Mononuclear cell (primary cell): ENCODE measurements around the gene AKR1B1. TPM values are rescaled to one million over a fixed set of nuclear protein-coding genes. Genes with fewer than 3 reads are reported as not detected.
"Not testable (repeated sequence)": the region's sequence is repeated elsewhere in the genome, so short reads cannot be mapped to it uniquely, and the experiment has no call there.

ENCODE experiments used
- H3K27me3 ChIP-seq: 2 replicates; pipeline ENCODE4 v1.6.0; 2011; ENCODE audit warnings: low read length, control low read depth; ENCODE audit not compliant: insufficient read depth
- H3K4me1 ChIP-seq: 2 replicates; pipeline ENCODE4 v1.5.1; 2011; ENCODE audit warnings: mild to moderate bottlenecking, low read length, control low read depth; ENCODE audit not compliant: insufficient read depth
- H3K4me3 ChIP-seq: 2 replicates; pipeline ENCODE4 v1.5.1; 2011; ENCODE audit warnings: mild to moderate bottlenecking, low read length, moderate library complexity
- H3K9me3 ChIP-seq: 2 replicates; pipeline ENCODE4 v1.5.1; 2011; ENCODE audit warnings: low read depth, mild to moderate bottlenecking, control low read depth, low read length
- total RNA-seq: library from RNA; depleted of rRNA; stranded (reverse); fragments of >200 nt; gene quantifications from one replicate; pipeline ENCODE4 v1.2.3, GENCODE V29; 2012

AKR1B1 gene
- 39.7 TPM for total RNA-seq

DNA sequence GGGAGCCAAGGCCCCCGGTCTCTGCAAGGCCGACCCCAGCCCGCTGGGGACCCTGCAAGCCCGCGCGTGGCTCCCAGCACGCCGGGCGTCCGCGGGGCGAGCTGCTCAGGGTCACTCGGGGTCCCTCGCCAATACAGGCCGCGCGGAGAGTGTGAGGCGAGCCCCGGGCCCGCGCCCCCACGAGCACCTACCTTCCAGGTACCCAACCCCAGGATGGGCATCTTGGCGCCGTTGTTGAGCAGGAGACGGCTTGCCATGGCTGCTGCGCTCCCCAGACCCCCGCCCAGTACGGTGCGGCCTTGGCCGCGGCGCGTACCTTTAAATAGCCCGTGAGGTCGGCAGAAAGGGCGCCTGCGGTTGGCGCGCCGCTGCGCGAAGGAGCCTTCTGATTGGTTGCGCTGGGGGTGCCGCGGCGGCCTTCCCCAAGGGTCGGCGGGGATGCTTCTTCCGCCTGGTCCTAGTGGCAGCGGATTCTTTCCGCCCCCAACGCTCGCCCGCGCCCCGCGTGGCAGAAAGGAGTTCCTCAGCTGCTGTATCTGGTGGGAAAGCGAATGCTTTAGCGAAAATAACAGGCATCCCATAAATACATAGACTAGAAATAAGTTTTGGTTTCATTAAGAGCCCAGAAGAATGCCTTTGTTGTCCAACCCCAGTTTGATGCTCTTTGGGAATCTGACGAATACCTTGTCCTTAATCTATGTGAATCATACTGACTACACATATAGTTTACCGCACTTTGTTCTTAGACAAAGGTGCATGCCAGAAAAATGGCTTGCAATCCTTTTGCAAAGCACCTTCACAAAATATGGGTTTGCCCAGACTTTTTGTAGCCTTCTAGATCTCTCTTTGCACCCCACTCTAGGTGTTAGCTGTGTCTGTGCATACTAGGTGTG lies at the start of gene AKR1B1:
Gene AKR1B1, minus strand, starts transcription at position 295 of the 893 bp plus-strand sequence. Its CDS starts 38 bp downstream, at position 257.
- Histone ChIP-seq H3K27me3 (no peaks in the 10 kb centered on the region), H3K4me3 (peak within 1 kb of the TSS; percentile 60), H3K9me3 (peaks cover 1% of the 10 kb centered on the region), H3K4me1 (peaks cover 29% of the 10 kb centered on the region)

DNA sequence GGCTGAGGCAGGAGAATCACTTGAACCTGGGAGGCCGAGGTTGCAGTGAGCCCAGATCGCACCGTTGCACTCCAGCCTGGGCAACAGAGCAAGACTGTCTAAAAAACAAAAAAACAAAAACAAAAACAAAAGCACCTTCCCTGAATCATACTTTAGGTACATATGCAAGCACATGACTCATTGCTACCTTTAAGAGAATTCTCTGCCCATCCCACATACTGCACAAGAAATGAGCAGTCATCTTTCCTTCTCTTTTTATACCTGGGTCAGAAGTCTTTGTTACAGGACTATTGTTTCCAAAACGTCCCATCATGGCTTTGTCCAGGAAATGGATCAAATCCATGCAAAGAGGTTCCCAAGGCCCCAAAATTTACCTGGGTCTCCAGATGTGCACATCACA lies 47.0 kb upstream of the AKR1B1 start:
- Histone ChIP-seq H3K4me1 (peaks cover 4% of the 10 kb centered on the region), H3K27me3 (no peaks in the 10 kb centered on the region), H3K4me3 (no peak overlapping the region), H3K9me3 (no peaks in the 10 kb centered on the region)

DNA sequence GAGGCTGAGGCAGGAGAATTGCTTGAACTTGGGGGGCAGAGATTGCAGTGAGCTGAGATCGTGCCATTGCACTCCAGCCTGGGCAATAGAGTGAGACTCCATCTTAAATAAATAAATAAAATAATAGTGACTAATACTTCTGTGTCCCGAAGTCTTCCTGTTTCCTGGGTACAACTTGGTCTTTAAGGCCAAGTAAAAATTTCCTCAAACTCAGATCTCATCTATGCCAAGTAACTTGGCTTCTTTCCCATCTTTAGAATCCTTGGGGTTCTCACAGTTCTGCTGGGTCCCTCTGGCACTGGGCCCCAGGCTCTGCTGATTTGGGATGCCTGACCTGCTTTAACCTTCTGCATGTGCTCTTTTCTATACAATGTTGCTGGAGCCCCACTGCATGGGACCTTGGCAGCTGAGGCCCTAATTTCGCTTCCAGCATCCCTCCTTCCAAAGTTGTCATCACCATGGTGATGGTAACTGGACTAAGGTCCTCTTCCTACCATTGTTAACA lies 45.8 kb upstream of the AKR1B1 start:
- Histone ChIP-seq H3K4me1 (peaks cover 4% of the 10 kb centered on the region), H3K9me3 (no peaks in the 10 kb centered on the region), H3K27me3 (no peaks in the 10 kb centered on the region), H3K4me3 (no peak overlapping the region)

DNA sequence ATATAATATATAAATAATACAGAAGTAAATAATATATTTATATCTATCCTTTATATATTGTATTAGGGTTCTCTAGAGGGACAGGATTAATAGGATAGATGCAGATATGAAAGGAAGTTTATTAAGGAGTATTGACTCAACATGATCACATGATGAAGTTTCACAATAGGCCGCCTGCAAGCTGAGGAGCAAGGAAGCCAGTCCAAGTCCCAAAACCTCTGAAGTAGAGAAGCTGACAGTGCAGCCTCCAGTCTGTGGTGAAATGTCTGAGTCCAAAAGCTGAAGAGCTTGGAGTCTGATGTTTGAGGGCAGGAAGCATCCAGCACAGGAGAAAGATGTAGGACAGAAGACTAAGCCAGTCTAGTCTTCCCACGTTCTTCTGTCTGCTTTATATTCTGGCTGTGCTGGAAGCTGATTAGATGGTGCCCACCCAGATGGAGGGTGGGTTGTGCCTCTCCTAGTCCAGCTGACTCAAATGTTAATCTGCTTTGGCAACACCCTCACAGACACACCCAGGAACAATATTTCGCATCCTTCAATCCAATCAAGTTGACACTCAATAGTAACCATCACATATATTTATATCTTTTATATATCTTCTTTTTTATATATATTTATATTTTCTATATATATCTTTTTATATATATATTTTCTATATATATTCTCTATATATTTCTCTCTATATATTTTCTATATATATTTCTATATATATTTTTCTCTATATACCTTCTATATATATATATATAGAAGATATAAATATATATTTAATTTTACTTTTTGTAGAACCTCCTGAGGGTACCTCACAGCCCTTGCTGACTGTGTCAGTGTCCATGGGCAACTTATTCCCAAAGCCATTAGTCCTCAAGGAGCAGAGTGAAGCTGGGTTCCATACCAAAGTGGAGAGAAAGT lies 43.8 kb upstream of the AKR1B1 start:
- Histone ChIP-seq H3K9me3 (no peaks in the 10 kb centered on the region), H3K27me3 (no peaks in the 10 kb centered on the region), H3K4me3 (no peak overlapping the region), H3K4me1 (peaks cover 4% of the 10 kb centered on the region)

DNA sequence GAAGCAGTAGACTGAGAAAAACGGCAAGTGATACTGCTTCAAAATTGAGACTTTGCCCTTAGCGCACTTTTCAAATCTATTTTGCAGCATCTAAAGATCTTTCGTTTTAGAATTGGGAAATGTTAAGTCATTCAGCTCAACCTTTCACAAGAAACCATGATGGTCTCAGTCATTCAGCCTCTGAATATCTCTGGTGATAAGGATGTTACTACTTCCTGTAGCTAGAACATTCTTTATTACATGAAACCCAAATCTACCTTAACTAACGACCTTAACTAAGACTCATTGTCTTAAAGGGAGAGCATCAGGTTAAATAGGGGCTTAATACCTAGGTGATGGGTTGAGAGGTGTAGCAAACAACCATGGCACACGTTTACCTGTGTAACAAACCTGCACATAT lies 42.1 kb upstream of the AKR1B1 start:
- Histone ChIP-seq H3K4me3 (no peak overlapping the region), H3K27me3 (no peaks in the 10 kb centered on the region), H3K9me3 (no peaks in the 10 kb centered on the region), H3K4me1 (peaks cover 4% of the 10 kb centered on the region)

DNA sequence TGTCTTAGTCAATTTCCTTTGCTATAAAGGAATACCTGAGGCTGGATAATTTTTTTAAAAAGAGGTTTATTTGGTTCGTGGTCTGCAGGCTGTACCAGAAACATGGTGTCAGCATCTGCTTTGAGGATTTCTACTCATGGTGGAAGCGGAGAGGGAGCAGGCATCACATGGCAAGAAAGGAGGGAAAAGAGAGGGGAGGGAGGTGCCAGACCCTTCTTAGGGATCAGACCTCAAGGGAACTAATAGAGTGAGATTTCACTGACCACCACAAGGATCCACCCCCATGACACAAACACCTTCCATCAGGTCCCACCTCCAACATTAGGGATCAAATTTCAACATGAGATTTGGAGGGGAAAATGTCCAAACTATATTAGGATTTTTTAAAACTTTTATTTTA lies 41.5 kb upstream of the AKR1B1 start:
- no peak overlapping the region for H3K4me3 ChIP-seq
- peaks cover 4% of the 10 kb centered on the region for H3K4me1 ChIP-seq
- no peaks in the 10 kb centered on the region for H3K27me3 ChIP-seq
- no peaks in the 10 kb centered on the region for H3K9me3 ChIP-seq

DNA sequence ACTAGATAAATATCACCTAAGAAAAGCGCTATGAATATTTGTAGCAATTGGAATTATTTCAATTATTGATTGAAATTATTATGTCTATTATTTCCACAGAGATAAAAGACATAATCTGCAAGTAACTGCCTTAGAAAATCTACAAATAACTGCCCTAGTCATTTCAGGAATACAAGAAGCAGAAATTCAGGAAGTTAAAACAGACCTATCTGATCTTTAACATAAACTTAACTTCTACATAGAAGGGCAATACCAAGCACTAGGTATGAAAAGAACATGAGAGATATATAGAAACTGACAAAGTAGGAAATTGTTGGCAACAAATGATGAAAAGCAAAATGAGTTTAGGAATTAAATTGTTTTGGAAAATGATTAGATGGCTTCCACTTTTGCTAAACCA lies 36.6 kb upstream of the AKR1B1 start:
- Histone ChIP-seq H3K4me1 (no peaks in the 10 kb centered on the region), H3K4me3 (no peak overlapping the region), H3K9me3 (no peaks in the 10 kb centered on the region), H3K27me3 (peaks cover 7% of the 10 kb centered on the region)

DNA sequence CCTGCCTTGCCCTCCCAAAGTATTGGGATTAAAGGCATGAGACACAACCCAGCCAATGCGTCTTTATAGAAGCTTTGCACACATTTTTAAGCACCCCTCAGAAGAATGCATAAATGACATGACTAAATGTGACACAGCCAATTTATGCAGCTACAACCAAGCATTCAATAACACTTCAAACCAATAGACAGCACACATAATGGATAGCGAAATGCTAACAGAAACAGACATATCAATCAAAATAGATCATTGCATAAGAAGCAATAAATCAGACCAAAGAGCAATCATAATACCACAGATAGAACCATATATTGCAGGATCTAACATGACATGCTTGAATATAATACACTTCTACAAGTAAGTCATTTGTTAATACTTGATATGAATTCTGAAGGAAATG lies 34.2 kb upstream of the AKR1B1 start:
- H3K4me1 ChIP-seq, result no peaks in the 10 kb centered on the region
- no peak overlapping the region for H3K4me3 ChIP-seq
- H3K27me3 ChIP-seq, result peaks cover 7% of the 10 kb centered on the region
- no peaks in the 10 kb centered on the region for H3K9me3 ChIP-seq

DNA sequence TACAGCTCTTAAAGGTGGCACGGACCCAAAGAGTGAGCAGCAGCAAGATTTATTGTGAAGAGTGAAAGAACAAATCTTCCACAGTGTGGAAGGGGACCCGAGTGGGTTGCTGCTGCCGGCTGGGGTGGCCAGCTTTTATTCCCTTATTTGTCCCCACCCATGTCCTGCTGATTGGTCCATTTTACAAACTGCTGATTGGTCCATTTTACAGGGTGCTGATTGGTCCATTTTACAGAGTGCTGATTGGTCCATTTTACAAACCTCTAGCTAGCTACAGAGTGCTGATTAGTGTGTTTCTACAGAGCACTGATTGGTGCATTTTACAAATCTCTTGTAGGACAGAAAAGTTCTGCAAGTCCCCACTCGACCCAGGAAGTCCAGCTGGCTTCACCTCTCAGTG lies 28.8 kb upstream of the AKR1B1 start:
- H3K9me3 ChIP-seq, H3K4me3 ChIP-seq, H3K27me3 ChIP-seq, H3K4me1 ChIP-seq: not testable (repeated sequence)

DNA sequence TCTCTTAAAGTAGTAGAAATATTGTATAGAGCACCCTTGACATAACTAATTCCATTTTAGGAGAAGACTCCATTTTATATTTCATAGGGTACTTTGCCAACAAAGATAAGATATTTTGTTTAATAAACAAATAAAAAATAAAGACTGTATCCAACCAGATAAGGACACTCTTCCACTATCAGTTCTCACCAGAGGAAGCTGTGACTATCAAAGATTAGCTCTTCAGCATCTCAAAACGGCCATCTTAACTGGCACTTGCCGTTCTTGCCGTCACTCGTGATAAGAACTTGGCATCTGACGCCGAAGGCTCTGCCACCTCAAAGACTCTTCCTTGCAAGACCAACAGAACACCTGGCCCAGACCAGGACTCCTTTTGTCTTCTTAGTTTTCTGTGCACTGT lies 26.3 kb upstream of the AKR1B1 start:
- H3K9me3 ChIP-seq, result no peaks in the 10 kb centered on the region
- no peaks in the 10 kb centered on the region for H3K4me1 ChIP-seq
- H3K27me3 ChIP-seq, result peaks cover 6% of the 10 kb centered on the region
- no peak overlapping the region for H3K4me3 ChIP-seq

DNA sequence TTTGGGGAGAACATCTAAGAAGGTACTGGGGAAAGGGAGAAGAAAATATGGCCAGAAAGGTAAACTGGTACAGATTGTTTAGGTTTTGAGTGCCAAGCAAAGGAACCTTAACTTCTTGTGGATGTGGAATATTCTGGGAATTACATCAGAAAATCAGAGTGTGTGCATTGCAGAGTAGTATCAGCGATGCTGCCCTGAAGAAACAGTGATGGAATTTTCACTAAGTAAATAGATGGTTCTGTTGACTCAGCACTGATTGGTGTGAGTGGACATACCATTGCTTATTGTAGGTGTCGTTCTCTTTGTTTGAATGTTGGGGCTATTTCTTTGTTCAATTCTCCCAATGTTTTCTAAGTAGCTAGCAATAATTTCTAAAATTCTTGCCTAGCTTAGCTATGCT lies 24.4 kb upstream of the AKR1B1 start:
- Histone ChIP-seq H3K4me3 (no peak overlapping the region), H3K9me3 (no peaks in the 10 kb centered on the region), H3K4me1 (no peaks in the 10 kb centered on the region), H3K27me3 (peaks cover 6% of the 10 kb centered on the region)

DNA sequence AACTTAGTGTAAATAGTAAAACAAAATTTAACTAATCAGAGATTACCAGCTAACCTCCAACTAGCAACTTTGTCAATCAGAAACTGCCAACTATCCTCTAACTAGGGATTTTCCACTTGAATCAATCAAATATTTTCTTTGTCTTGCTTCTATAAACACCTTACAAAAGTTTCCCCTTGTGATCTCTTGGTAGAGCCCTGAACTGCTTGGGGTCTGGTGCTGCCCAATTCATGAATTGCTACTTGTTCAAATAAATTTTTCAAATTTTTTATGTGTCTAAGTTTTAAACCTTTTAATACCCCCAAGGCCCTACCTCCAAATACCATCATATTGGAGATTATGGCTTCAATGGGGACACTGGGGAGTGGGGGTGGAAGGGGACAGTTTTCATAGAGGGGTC lies 24.0 kb upstream of the AKR1B1 start:
- H3K27me3 ChIP-seq, result peaks cover 6% of the 10 kb centered on the region
- H3K4me1 ChIP-seq, result no peaks in the 10 kb centered on the region

DNA sequence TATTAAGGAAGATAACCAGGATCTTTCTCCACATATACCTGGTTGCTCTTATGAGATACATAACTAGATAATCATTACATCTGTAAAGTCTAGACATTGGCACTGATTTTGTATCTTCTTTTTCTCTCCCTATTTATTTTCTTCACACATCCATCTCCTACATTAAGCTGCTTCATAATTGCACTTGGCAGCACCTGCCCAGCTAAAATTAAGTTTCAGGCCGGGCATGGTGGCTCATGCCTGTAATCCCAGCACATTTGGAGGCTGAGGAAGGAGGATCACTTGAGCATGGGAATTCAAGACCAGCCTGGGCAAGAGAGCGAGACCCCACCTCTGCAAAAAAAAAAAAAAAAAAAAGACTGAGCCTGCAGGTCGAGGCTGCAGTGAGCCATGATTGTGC lies 22.3 kb upstream of the AKR1B1 start:
- no peaks in the 10 kb centered on the region for H3K9me3 ChIP-seq
- peaks cover 6% of the 10 kb centered on the region for H3K27me3 ChIP-seq
- H3K4me1 ChIP-seq, result no peaks in the 10 kb centered on the region
- H3K4me3 ChIP-seq, result no peak overlapping the region

More for the DNA sequence above, 24.0 kb upstream of the AKR1B1 start:
- Histone ChIP-seq H3K9me3 (no peaks in the 10 kb centered on the region), H3K4me3 (no peak overlapping the region)

DNA sequence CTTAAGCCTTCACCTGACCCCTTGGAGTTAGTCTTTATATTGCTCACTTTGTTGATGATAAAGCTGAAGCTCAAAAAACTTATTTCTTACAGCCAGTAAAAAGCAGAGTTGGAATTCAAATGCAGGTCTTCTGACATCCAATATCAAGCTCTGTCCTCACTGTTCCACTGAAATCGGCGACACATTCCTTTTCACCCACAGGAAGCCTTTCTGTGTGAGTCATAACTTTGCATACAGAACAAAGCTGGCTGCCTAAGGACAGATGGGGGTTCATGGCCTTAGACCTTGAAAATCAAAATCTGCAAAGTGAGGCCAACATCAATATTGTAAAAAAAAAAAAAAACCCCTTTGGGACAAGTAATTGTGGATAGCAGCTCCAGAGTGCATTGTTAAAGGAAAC lies 21.8 kb upstream of the AKR1B1 start:
- Histone ChIP-seq H3K27me3 (peaks cover 3% of the 10 kb centered on the region), H3K4me1 (no peaks in the 10 kb centered on the region), H3K4me3 (no peak overlapping the region), H3K9me3 (no peaks in the 10 kb centered on the region)

DNA sequence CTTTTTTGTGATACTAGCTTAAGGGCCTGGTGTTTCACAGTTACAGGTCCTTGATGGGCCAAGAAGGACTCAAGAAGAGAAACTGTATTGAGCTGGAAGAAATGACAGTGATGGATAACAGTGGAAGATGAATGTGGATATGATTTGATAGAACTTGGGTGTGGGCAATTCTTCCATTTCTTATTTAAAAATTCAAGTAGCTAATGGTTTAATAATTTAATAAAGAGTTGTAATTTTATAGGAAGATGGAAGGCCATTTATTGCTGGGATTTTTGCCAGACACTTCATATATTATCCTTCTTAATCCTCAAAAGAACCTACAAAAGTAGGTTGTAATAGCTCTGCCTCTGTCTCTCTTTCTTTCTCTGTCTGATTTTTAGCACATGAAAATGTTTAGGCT lies 21.3 kb upstream of the AKR1B1 start:
- H3K27me3 ChIP-seq, result peaks cover 3% of the 10 kb centered on the region

More for the DNA sequence above, 21.3 kb upstream of the AKR1B1 start:
- Histone ChIP-seq H3K9me3 (no peaks in the 10 kb centered on the region), H3K4me3 (no peak overlapping the region), H3K4me1 (no peaks in the 10 kb centered on the region)
